CD4-positive, alpha-beta T cell (primary cell): ENCODE data around the gene SNAI3. TPM values are rescaled to one million over a fixed set of nuclear protein-coding genes. Genes with fewer than 3 reads are reported as not detected.

ENCODE experiments used
- ATAC-seq: fragments of 200-7000 bp; cut with Tn5 transposase; one replicate; pipeline ENCODE4 v1.10.0; 2022; ENCODE audit warnings: mild to moderate bottlenecking; ENCODE audit not compliant: poor library complexity
- CTCF ChIA-PET: fragments of 350-600 bp; sonication (Branson Sonifier 250); formaldehyde crosslinking; loops from one replicate; lab custom pipeline; 2021; ENCODE audit warnings: antibody characterized with exemption, inconsistent platforms; lab: Charles Lee
- POLR2A ChIA-PET: fragments of 350-600 bp; sonication (Branson Sonifier 250); formaldehyde crosslinking; loops from one replicate; lab custom pipeline; 2021; ENCODE audit warnings: antibody characterized with exemption, inconsistent platforms; lab: Charles Lee
- DNase-seq, 14 experiments: peaks; one replicate each; pipeline ENCODE4 v3.0.0-alpha.2; 2013 to 2020; ENCODE audit warnings: mixed read lengths in 2 of 14
- H3K27ac ChIP-seq, 2 donors: one replicate each; pipeline versions ENCODE4 v1.5.1 to v1.7.0; 2013; ENCODE audit warnings: low read length in 2 of 2, low read depth in 1 of 2, mild to moderate bottlenecking in 1 of 2
- H3K27me3 ChIP-seq, 2 experiments: 1 replicate in 1 of 2; 2 replicates in 1 of 2; pipeline versions ENCODE4 v1.6.1 to v1.7.0; 2013; ENCODE audit warnings: low read length in 2 of 2, control low read depth in 1 of 2, mild to moderate bottlenecking in 1 of 2, moderate library complexity in 1 of 2; ENCODE audit not compliant: insufficient read depth in 2 of 2, control insufficient read depth in 1 of 2
- H3K36me3 ChIP-seq: one replicate; pipeline ENCODE4 v1.6.1; 2013; ENCODE audit warnings: low read length, control low read depth; ENCODE audit not compliant: insufficient read depth
- H3K4me1 ChIP-seq: one replicate; pipeline ENCODE4 v1.6.1; 2013; ENCODE audit warnings: low read length, control low read depth; ENCODE audit not compliant: insufficient read depth
- H3K4me3 ChIP-seq: one replicate; pipeline ENCODE4 v1.5.1; 2013; ENCODE audit warnings: mild to moderate bottlenecking, low read length, moderate library complexity
- H3K9me3 ChIP-seq, 2 experiments: 1 replicate in 1 of 2; 2 replicates in 1 of 2; pipeline versions ENCODE4 v1.6.1 to v1.7.0; 2013; ENCODE audit warnings: low read length in 2 of 2, mild to moderate bottlenecking in 2 of 2, control low read depth in 1 of 2, moderate library complexity in 1 of 2; ENCODE audit not compliant: control insufficient read depth in 1 of 2, insufficient read depth in 1 of 2
- H3K27ac Mint-ChIP-seq: one replicate; pipeline ENCODE4 v1.8.0; 2020; ENCODE audit warnings: mixed read lengths
- H3K27me3 Mint-ChIP-seq: one replicate; pipeline ENCODE4 v1.8.0; 2021; ENCODE audit warnings: mixed read lengths
- H3K36me3 Mint-ChIP-seq: one replicate; pipeline ENCODE4 v1.8.0; 2021; ENCODE audit warnings: low read depth, mixed read lengths
- H3K4me1 Mint-ChIP-seq: one replicate; pipeline ENCODE4 v1.8.0; 2021; ENCODE audit warnings: low read depth, mixed read lengths
- H3K4me3 Mint-ChIP-seq: one replicate; pipeline ENCODE4 v1.8.0; 2020; ENCODE audit warnings: mild to moderate bottlenecking, mixed read lengths
- H3K9me3 Mint-ChIP-seq: one replicate; pipeline ENCODE4 v1.8.0; 2020; ENCODE audit warnings: mixed read lengths
- CTCF ChIP-seq: fragments of 200-600 bp; IDR thresholded peaks from one replicate; pipeline ENCODE4 v1.8.0; 2022; ENCODE audit warnings: antibody characterized with exemption, mild to moderate bottlenecking
- intact Hi-C, 2 experiments: fragments of 100-400 bp; cut with DNase I in 1 of 2; cut with micrococcal nuclease in 1 of 2; formaldehyde crosslinking; loops; one replicate each; pipeline versions ENCODE4 v1.15.1 to v1.9.0; 2023 to 2025; cut with DNase I, micrococcal nuclease
- total RNA-seq, 174 experiments: library from RNA in 2 of 174; stranded (reverse) in 2 of 174; gene quantifications; one replicate each; pipeline ENCODE4 v1.2.3 and lab custom pipeline; 2021 to 2026

SNAI3 gene
- total RNA-seq, 2 experiments from 2014 or later, result 3.0 to 3.5 TPM

- H3K4me3 Mint-ChIP-seq, result no peak overlapping the region
- no peak for ATAC-seq
- Histone ChIP-seq H3K27me3 (no peaks in the 10 kb centered on the region), H3K4me3 (no peak overlapping the region), H3K4me1 (peaks cover 19% of the 10 kb centered on the region), H3K27ac (no peak overlapping the region), H3K9me3 (no peaks in the 10 kb centered on the region), H3K36me3 (peaks cover 16% of the 10 kb centered on the region)
- H3K27me3 Mint-ChIP-seq, result no peaks in the 10 kb centered on the region
- peaks cover 8% of the 10 kb centered on the region for H3K4me1 Mint-ChIP-seq
- peak in 1 of 14 experiments; percentile 23 for DNase-seq
- H3K27ac Mint-ChIP-seq, result no peak overlapping the region
- H3K9me3 Mint-ChIP-seq, result no peaks in the 10 kb centered on the region
- ChIA-PET POLR2A (no interaction called here), CTCF (no interaction called here)
- intact Hi-C loops, result no loop called here
- peaks cover 12% of the 10 kb centered on the region for H3K36me3 Mint-ChIP-seq
- no peak for TF ChIP-seq CTCF
Observed at GRCh38 chr16:88655733-88656281, 30.5 kb downstream of the SNAI3 start.

GRCh38 chr16:88655053-88655732 is 31.1 kb downstream of the SNAI3 start:
- H3K27ac Mint-ChIP-seq, result peak overlapping the region; percentile 33
- H3K9me3 ChIP-seq, result no peaks in the 10 kb centered on the region
- H3K36me3 ChIP-seq, result peaks cover 16% of the 10 kb centered on the region
- H3K9me3 Mint-ChIP-seq, result no peaks in the 10 kb centered on the region
- peaks cover 8% of the 10 kb centered on the region for H3K4me1 Mint-ChIP-seq
- H3K4me1 ChIP-seq, result peaks cover 20% of the 10 kb centered on the region
- H3K27ac ChIP-seq, result no peak overlapping the region
- POLR2A ChIA-PET, result no interaction called here
- H3K4me3 ChIP-seq, result no peak overlapping the region
- no peak for DNase-seq
- H3K36me3 Mint-ChIP-seq, result peaks cover 13% of the 10 kb centered on the region
- CTCF ChIA-PET, result no interaction called here
- intact Hi-C loops, result no loop called here
- ATAC-seq, result no peak
- no peak for TF ChIP-seq CTCF
- no peak overlapping the region for H3K4me3 Mint-ChIP-seq
- H3K27me3 Mint-ChIP-seq, result no peaks in the 10 kb centered on the region
- H3K27me3 ChIP-seq, result no peaks in the 10 kb centered on the region

- H3K27me3 Mint-ChIP-seq, result no peaks in the 10 kb centered on the region
- intact Hi-C loops, result loop anchor here (5.0 kb wide), 1 partner anchor 33 kb away; the partner anchor contains the start of gene SNAI3 (in 2 of the 2)
- Histone ChIP-seq H3K27ac (no peak overlapping the region), H3K4me1 (peaks cover 27% of the 10 kb centered on the region), H3K36me3 (peaks cover 18% of the 10 kb centered on the region), H3K4me3 (no peak overlapping the region), H3K9me3 (no peaks in the 10 kb centered on the region), H3K27me3 (no peaks in the 10 kb centered on the region)
- no peak for TF ChIP-seq CTCF
- no peaks in the 10 kb centered on the region for H3K9me3 Mint-ChIP-seq
- ChIA-PET CTCF (no interaction called here), POLR2A (no interaction called here)
- peaks cover 8% of the 10 kb centered on the region for H3K4me1 Mint-ChIP-seq
- DNase-seq (peak in 1 of 14 experiments; percentile 17), ATAC-seq (no peak)
- H3K27ac Mint-ChIP-seq, result peak overlapping the region; percentile 33
- peak overlapping the region; percentile 11 for H3K4me3 Mint-ChIP-seq
- peaks cover 13% of the 10 kb centered on the region for H3K36me3 Mint-ChIP-seq
Observed at GRCh38 chr16:88654363-88655052, 31.8 kb downstream of the SNAI3 start.
